ENCODE data around the gene GAS7. TPM values are rescaled to one million over a fixed set of nuclear protein-coding genes. Genes with fewer than 3 reads are reported as not detected.

The GAS7 gene
- total and polyA plus RNA-seq, 10 of the 15 experiments (the other 5 are each of a cell fraction or from before 2014, with no cell fraction given), result 2.3 to 53.4 (median 24.0) TPM

DNA sequence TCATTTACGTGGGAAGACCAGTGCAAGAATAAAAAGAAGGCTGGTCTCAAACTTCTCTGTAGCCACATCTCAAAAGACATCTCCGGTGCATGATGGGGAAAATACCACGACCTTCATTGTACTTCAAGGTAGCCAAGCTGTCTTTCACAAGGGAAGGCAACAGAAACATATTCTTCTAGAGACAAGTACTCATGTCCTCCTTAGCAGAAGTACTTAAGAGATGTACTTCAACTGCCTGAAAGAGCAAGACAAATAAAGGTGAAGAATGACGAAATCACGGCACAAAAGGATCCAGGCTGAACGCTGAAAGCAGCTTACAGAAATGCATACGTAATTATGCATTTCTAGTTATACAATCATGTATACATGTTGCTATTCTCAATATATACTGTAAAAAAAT is 169.3 kb downstream of the GAS7 start:
- FAIRE-seq (no peak), DNase-seq (ENCODE audit: low read depth, low spot score) (no peak), ATAC-seq (no peak)
- no peak overlapping the region for H3K4me2 ChIP-seq (ENCODE audit: control insufficient read depth, insufficient read depth)
- no peak overlapping the region for H3K4me3 ChIP-seq
- no peak overlapping the region for H3K27ac ChIP-seq (ENCODE audit: control insufficient read depth, insufficient read depth)
- H3K79me2 ChIP-seq (ENCODE audit: control insufficient read depth, insufficient read depth, low read length), result 0 out of 2 replicates have a peak, but pooled peaks cover 4% of the 10 kb centered on the region
- in situ Hi-C loops (cut with MboI), result loop anchor here (25.0 kb wide), 1 partner anchor 1067 kb away; the partner anchor contains the start of gene PIK3R5
- ChIA-PET CTCF (no interaction called here), POLR2A (interaction anchor here (0.7 kb wide), 1 partner anchor 46 kb away, joined by 3 read pairs; no protein-coding TSS in a partner anchor), RAD21 (ENCODE audit: unreplicated experiment) (no interaction called here), SMC1A (ENCODE audit: uncharacterized antibody, unreplicated experiment) (no interaction called here)
- H3K9ac ChIP-seq (ENCODE audit: control insufficient read depth, insufficient read depth, low read length), result no peak overlapping the region
- intact Hi-C loops (cut with micrococcal nuclease; ENCODE audit: unreplicated experiment), result no loop called here
- BruUV-seq (replicated peaks), result no TSS peak
- peaks cover 18% of the 10 kb centered on the region; the same call in 1 of the 2 replicates for H3K4me1 ChIP-seq (ENCODE audit: control insufficient read depth, insufficient read depth, low read length)
- no peaks in the 10 kb centered on the region for H4K20me1 ChIP-seq (ENCODE audit: control insufficient read depth, insufficient read depth)
- no peak for TF ChIP-seq SP1 (IDR thresholded peaks at IDR 0.05; ENCODE audit: low read depth, low read length)
- no peak for TF ChIP-seq MXI1 (IDR thresholded peaks at IDR 0.05; ENCODE audit: low read depth, low read length)
- TF ChIP-seq MEF2A (IDR thresholded peaks at IDR 0.05; ENCODE audit: insufficient read depth, low read depth, low read length), result no peak
- no peak for TF ChIP-seq POU2F2 (IDR thresholded peaks at IDR 0.05; ENCODE audit: borderline replicate concordance, low read depth, low read length)
- no peak for TF ChIP-seq MYC (IDR thresholded peaks at IDR 0.05; ENCODE audit: insufficient read depth, insufficient read length, insufficient replicate concordance, low read length, severe bottlenecking)
- TF ChIP-seq MYB (IDR thresholded peaks at IDR 0.05; ENCODE audit: borderline replicate concordance, low read depth, low read length), result no peak
- TF ChIP-seq TAF1 (IDR thresholded peaks at IDR 0.05; ENCODE audit: borderline replicate concordance, low read depth, low read length), result no peak
- no peak for TF ChIP-seq EP300 (IDR thresholded peaks at IDR 0.05; ENCODE audit: borderline replicate concordance in 1 of 2, control insufficient read depth in 1 of 2, low read depth in 2 of 2, low read length in 2 of 2)
- no peak overlapping the region for H2AFZ ChIP-seq (ENCODE audit: control insufficient read depth, low read depth, low read length)
- 79% methylated on average over 7 of the region's 7 CpGs for WGBS (ENCODE audit: insufficient coverage, insufficient replicate concordance, low lambda C conversion rate, missing lambda C conversion rate)
- no peaks in the 10 kb centered on the region for H3K27me3 ChIP-seq (replicated peaks in 1 of 2; ENCODE audit: control insufficient read depth in 2 of 2, insufficient read depth in 2 of 2, low read length in 1 of 2)
- no peaks in the 10 kb centered on the region for H3K36me3 ChIP-seq (ENCODE audit: control insufficient read depth in 2 of 2, insufficient read depth in 2 of 2, low read length in 1 of 2)
- H3K9me3 ChIP-seq (replicated peaks; ENCODE audit: control insufficient read depth, insufficient read depth, low read length), result no peaks in the 10 kb centered on the region
